Eye (tissue), 1 donor: ENCODE data around the gene CBARP.
A peak's percentile ranks its signal among the peaks of the same experiment; 100 is the strongest.

ENCODE experiments used
- DNase-seq: peaks from one replicate; pipeline ENCODE4 v3.0.0-alpha.2; 2015

The CBARP gene

DNA sequence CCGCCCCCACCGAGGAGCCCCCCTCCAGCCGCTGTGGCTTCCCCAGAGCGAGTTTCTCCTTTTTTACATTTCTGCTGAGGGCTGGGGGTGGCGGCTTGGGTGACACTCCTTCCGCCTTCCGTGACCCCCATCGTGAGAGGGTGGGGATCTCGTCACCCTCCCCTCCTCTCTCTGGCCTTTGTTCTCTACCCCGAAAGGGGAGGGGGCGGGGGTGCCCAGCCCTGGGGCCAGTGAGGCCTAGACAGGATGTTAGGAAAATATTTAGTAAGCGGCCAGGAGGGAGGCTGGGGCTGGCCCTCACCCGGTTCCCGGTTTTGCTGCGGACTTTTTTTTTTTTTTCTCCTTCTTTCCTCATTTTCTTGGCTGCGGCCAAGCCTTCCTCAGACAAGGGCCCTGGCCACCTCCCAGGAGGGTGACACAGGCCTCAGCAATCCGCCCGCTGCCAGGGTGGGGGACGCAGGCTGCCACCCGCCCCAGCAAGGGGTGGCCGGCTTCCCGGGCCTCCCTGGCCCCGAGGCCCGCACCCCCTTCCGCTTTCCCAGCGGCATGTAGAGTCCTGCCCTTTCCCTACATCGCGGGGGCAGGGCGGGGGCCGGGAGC is 14.5 kb upstream of the CBARP start:
- DNase-seq = peak; percentile 72

DNA sequence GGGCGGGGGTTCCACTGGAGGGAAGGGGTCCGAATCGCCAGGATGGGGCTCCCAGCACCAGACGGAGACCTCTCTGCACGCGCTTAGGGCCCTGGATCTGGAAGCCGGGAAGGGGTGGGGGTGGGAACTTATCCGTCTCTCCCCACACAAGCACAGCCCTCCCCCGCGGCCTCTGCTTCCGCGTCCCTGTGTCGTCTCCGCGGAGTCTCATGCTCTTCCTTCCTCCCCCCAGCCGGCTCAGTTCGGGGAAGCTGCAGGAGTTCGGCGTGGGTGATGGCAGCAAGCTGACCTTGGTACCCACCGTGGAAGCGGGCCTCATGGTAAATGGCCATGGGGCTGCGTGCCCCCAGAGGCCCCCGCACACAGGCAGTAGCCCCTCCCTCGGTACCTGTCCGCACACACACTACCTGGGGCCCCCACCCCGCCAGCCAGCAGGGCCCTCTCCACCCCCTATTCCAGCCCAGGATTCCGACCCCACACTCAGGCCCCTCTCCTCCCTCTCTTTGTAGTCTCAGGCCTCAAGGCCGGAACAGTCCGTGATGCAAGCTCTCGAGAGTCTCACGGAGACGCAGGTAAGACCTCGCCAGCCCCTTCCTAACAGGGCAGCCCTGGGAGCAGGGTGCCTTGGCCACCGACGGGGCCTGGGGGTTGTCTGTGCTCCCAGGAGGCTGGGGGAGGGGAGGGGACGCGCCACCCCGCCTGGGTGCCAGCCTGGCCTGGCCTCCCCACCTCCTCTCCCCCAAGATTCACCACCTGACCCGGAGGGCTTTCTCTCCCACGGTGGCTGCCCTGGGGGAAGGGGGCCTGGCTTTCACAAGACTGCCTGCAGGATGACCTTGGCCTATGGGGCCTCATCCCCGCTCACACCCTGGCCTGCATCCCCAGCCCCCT is 13.8 kb upstream of the CBARP start:
- peak; percentile 79 for DNase-seq

DNA sequence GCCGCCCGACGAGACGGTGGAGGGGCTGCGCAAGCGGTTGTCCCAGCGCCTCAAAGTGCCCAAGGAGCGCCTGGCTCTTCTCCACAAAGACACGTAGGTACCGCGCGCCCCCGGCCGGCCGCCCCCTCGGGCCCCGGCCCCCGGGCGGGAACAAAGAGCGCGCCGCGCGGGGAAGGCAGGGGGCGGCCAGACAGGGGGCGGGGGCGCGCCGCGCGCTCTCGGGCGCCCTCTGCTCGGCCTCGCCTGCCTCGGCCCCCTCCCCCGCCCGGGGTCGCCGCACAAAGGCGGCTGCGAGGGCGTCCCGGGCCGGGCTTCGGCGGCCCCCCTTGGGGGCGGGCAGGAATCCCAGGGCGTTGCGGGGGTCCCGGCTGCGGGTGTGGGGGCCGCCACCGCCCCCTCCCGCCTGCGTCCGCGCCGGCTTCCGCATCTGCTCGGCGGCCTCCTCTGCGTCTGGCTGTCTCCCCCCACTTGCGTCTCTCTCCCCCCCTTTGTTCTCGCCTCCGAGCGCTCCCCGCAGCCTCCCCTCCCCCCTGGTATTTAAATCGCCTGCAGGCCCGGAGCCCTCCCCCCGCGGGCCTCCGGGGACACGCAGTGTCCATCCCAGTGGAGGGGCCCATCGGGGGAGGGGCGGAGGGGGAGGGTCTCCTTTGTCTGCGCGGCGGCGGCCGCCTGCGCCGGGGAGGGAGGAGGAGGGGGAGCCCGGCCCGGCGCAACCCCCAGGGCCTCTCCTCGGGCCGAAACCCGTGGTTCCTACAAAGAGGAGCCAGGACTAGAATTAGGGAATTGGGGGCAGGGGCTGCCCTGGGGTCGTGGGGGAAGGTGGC is 12.8 kb upstream of the CBARP start:
- peak; percentile 95 for DNase-seq

DNA sequence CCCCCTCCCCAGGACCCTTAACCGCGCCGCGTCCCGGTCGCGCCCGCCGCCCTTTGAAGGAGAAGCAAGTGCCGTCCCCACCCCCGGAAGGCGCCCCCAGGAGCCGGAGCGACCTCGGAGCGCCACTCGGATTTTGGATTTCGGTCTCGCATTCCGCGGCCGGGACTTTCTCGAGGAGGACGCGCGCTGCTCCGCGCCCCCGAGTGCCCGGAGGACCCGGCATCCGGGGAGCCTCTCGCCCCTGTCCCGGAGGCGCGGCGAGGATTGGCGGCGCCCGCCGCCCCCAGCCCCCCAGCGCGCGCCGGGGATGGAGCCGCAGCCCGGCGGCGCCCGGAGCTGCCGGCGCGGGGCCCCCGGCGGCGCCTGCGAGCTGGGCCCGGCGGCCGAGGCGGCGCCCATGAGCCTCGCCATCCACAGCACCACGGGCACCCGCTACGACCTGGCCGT is 12.2 kb upstream of the CBARP start:
- DNase-seq = no peak

DNA sequence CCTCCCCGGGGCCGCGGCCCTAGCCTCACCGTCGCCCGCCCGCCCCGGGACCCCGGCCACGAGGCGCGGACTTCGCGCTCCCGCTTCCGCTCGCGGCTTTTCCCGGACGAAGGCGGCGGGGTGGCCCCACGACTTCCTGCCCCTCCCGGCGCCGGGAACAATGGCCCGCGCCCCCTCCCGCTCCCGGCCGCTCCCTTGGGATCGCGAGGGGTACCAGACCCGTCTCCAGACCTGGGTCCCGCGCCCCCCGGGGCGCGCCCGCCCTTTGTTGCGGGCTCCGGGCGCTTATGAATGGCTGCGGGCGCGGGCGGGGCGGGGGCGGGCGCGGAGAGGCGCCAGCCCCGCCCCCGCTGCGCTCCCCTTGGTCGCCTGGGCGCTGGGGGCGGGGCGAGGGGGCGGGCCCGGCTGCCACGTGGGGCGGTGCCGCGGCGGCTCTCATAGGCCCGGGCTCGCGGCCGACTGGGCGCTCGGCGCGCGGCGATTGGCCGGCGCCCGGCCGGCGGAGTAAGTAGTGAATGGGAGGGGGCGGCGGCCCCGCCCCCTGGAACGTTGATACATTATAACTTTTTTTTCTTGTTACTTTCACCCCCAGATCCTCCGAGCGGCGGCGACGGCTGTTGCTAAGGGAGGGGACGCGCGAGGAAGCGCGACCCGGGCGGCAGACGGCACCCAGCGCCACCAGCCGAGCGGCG is 11.6 kb upstream of the CBARP start:
- DNase-seq = peak; percentile 98

DNA sequence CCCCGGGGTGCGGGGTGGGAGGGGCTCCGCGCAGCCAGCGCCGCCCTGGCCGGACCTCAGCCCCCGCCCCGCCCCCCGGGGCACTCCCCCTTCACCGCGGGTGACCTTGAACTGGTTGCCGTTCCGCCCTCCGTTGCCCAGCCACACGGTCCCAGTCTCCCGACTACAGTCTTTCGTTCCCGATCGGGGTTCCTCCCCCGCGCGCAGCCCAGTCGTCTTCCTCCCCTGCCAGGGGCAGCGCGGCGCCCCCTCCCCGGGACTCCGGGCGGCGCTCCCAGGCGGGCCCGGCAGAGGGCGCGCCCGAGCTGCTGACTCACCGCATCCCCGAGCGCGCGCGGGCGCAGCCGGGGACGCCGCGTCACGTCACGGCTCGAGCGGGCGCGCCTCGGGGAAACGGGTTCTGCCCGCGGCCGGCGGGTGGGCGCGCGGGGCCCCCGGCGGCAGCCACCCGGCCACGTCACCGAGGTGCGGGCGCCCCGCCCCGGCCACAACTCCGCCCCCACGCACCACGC is 11.0 kb upstream of the CBARP start:
- DNase-seq = peak; percentile 95

DNA sequence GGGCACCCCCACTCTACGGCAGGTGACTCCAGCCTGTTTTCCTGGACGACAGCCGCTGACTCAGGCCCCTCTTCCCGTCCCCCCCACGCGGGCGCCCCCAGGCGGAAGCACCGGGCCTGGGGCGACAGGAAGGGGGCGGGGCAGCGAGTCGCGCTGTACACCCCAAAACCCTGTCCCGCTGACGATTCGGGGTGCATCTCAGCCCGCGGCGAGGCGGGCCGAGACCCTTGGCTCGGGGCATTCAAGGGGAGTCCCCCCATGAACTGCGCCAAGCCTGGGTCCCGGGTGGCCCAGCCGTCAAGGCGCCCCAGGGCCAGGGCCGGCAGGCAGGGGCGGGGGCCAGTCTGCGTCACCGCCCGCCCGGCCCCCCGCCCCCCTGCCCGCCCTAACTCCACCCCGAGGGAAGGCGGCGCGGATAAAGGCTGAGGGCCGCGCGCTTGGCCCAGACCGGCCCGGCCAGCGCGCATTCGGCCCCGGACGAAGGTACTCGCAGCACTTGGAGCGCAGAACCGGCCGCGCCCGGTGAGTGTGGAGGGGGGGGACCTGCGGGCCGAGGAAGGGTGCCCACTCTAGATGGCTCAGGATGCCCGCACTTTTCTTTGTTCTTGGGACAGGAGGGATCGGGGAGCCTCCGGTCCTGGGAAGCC is 10.5 kb upstream of the CBARP start, which contains the start of gene MIDN:
Gene MIDN, plus strand, starts transcription at position 445 of the 647 bp plus-strand sequence. CDS start 1,714 bp downstream, outside the sequence.
- peak; percentile 93 for DNase-seq

DNA sequence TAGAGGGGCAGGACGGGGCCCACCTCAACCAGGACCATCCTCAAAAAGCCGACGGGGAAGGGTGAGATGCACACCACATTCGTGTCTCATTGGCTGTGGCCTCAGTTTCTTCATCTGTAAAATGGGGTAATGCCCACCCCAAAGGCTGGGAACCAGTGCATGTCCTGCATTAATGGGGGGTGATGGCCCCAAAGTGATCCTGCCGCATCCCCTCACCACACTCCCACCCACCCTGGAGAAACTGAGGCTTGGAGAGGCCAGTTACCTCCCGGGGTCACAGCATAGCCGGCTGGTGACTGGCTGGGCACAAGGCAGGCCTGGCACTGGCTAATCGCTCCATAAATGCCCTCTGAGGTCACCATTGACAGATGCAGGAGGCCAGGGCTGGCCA is 9.9 kb upstream of the CBARP start:
- DNase-seq = no peak

DNA sequence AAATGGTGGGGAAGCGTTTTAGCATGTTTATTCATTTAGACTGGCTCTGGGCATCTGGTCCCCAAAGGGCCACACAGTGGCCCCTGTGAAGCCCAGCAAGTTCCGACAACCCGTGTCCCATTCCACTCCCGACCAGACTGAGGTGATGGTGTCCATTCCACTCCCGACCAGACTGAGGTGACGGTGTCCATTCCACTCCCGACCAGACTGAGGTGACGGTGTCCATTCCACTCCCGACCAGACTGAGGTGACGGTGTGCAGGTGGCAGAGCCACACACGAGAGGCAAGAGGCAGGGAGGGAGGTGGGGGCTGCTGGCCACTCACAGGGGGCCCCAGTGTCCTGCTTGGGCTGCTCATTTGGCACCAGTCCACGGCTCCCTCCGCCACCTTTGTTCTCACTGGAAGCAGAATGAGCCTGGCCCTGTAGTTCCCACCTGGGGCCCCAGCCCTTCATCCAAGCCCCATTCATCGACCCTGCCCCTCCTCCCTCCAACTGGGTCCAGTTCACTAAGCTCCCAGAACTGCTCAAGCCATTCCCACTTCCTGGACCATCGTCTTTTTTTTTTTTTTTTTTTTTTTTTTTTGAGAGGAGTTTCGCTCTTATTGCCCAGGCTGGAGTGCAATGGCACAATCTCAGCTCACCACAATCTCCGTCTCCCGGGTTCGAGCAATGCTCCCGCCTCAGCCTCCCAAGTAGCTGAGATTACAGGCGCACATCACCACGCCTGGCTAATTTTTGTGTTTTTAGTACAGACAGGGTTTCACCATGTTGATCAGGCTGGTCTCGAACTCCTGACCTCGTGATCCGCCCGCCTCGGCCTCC is 8.7 kb upstream of the CBARP start:
- peak; percentile 53 for DNase-seq

DNA sequence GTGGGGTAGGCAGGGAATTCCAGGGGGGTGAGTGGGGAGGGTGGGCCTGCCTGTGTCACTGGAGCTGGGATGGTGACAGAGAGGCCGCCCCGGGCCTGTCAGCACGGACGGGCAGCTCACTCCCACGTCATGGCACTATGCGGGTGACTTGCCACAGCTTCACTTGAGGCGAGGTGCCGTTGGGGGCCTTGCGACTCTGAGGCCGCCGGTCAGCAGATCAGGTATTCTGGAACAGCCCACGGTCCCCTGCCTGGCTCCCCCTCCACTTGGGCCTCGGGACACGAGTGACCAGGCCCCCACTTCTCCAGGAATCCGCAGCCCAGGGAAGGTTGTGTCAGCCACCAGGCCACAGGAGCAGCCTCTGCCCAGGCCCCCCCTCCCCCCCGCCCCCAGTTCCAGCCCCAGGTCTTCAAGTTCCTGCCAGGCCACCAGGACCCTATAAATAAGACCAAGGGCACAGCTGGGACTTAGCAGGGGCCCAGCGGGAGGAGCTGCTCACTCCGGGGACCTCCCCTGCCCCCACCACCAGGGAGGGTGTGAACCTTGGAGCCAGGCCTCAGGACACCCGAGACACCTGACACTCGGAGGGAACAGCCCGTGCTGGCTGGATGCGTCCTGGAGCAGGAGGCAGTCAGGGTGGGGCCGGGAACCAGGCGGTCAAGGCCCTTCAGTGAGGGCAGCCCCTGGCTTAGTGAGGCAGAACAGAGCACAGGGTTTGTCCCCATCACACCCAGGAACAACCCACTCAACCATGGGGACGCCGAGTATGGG is 7.9 kb upstream of the CBARP start:
- peak; percentile 24 for DNase-seq

DNA sequence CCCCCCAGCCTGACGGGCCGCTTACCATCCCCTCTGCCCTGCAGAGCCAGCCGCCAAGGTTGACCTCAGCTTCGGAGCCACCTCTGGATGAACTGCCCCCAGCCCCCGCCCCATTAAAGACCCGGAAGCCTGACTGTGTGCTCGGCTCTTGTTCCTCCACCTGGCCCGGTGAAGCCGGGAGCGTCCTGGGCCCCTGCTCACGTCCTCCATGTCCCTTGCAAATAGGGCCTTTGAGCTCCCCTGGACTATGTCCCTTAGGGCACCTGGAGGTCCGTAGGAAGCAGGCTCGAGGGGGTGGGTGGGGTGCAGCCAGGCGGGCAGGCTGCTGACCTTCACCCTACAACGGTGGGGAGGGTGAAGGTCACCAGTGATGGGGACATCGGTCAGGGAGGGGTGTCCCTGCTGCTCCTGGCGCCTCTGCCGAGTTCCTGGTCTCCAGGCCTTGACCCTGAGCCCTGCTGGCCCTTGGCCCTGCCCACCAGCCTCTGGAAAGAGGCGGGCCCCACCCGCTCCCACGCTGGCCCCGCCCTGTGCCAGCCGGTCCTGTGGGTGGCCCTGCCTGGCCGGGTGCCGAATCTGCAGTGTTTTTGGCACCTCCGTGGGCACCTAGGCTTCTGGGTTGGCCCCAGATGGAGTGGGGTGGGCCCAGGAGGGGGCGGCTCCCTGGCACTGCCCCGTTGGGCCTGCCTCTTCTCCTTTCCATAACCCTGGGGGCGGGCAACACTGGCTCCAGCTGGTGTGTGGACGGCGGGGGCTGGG is 7.1 kb upstream of the CBARP start:
- peak; percentile 6 for DNase-seq

DNA sequence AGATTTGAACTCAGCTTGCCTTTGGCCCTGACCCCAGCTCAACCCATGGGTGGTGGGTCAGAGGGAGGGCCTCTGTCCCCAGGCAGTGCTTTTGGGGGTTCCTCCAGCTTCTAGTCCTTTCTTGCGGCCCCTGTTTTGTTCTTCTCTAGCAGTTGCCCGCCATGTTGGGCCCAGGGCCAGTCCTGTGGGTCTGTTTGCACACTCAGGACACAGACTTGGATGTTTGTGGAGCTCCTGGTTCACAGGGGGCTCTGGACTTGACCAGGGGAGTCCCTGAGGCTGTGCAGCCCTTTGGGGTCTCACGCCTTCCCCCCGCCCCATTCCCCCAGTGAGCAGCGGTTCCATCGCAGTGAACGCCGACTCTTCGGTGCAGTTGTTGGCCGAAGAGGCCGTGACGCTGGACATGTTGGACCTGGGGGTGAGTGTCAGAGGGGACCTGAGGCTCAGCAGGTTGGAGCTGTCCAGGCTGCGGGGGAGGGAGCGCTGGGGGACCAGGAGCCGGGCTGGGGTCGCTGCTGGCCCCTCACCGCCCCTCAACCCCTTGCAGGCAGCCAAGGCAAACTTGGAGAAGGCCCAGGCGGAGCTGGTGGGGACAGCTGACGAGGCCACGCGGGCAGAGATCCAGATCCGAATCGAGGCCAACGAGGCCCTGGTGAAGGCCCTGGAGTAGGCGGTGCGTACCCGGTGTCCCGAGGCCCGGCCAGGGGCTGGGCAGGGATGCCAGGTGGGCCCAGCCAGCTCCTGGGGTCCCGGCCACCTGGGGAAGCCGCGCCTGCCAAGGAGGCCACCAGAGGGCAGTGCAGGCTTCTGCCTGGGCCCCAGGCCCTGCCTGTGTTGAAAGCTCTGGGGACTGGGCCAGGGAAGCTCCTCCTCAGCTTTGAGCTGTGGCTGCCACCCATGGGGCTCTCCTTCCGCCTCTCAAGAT is 6.2 kb upstream of the CBARP start:
- peak; percentile 92 for DNase-seq

DNA sequence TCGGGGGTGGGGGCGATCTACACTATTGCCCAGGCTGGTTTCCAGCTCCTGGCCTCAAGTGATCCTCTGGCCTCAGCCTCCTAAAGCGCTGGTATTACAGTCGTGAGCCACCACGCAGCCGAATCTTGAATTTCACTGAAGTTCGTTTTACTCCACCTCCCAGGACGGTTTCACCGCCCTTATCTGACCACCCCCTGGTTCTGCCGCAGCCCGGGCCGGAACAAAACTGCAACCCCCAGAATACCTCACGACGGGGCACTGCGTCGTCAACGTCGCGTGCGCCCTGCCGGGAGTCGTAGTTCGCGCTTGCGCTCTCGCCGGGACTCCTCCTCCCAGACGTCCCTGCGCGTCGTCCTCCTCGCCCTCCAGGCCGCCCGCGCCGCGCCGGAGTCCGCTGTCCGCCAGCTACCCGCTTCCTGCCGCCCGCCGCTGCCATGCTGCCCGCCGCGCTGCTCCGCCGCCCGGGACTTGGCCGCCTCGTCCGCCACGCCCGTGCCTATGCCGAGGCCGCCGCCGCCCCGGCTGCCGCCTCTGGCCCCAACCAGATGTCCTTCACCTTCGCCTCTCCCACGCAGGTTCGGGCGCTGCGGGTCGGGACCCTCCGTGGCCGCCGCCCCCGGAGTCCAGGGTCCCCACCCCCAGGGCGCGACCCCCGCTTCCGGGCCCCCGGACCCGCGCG is 3.8 kb upstream of the CBARP start, which contains the start of gene ATP5F1D:
Gene ATP5F1D, plus strand, starts transcription at position 335 of the 679 bp plus-strand sequence. Its CDS starts 100 bp downstream, at position 435.
- DNase-seq = peak; percentile 96

DNA sequence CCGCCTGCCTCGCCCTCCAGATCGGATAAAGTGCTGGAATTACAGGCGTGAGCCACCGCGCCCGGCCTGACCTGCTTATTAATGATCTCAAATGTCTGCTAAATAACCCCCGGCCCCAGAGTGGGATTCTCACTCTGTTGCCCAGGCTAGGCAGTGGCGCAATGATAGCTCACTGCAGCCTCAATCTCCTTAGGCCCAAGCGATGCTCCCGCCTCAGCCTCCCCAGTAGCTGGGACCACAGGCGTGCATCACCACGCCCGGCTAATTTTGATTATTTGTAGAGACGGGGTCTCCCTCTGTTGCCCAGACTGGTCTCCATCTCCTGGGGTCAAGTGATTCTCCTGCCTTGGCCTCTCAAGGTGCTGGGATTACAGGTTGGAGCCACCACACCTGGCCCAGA is 3.1 kb upstream of the CBARP start:
- peak; percentile 37 for DNase-seq

DNA sequence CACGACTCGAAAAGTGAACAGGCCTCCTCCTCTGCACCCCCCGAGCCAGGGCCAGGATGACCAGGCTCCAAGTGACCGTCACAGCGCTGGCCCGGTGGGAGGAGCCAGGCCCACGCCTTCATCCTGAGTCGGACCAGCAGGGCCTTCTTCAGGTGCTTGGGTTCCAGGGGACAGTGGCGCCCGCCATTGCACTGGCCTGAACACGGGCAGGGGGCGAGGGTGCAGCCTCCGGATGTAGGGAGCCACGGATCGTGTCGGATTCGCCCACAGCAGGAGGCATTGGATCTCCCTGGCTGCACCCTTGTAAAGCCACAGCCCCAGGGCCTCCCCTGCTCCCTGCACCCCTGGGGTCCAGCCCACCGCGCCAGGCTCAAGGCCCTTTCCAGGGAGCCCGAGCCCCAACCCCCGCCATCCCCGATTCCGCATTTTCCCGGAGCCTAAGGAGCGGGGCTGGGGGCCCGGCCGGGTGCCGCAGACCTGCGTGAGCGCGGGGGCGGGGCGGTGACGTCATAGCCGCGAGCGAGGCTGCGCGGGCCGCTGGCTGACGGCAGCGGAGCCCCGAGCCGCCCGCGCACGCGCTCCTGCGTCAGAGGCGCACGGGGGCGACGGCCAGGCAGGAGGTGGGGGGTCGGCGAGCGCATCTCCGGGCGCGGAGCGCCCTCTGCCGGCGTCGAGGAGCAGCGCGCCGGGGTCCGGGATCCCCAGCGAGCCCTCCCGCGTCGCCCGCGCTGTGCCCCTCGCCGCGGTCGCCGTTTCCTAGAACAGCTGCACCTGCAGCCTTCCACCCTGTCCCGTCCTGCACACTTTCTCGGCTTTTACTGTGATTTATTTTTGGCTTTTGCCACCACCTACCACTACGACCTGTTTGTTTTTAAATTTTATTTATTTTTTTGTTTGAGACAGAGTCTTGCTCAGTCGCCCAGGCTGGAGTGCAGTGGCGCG is 2.3 kb upstream of the CBARP start:
- DNase-seq = peak; percentile 95

DNA sequence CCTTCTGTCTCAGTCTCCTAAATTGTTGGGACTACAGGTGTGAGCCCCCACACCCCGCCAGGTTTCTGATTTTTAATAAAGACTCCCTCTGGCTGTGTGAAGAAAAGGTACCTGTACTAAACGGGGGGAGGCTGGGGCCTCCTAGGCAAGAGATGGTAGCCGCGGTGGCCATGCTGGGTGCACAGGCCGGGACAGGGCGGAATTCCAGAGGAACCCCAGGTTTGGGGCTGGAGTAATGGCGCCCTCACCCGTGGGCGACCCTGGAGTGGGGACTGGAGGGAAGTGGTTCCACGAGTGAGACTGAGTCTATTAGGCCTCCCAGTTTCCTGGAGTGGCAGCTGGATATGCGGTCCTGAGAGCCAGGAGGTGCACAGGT is 1.6 kb upstream of the CBARP start:
- DNase-seq = no peak
